SIG-M5 treated with dmso at 0.1 percent for 504 hours (cell line): ENCODE results near the gene HDAC9.
A peak's percentile ranks its signal among the peaks of the same experiment; 100 is the strongest.

Experiments
- DNase-seq: peaks from one replicate; lab custom pipeline; 2025; ENCODE audit not compliant: unreplicated experiment; lab: John Stamatoyannopoulos, UW

Gene HDAC9

DNA sequence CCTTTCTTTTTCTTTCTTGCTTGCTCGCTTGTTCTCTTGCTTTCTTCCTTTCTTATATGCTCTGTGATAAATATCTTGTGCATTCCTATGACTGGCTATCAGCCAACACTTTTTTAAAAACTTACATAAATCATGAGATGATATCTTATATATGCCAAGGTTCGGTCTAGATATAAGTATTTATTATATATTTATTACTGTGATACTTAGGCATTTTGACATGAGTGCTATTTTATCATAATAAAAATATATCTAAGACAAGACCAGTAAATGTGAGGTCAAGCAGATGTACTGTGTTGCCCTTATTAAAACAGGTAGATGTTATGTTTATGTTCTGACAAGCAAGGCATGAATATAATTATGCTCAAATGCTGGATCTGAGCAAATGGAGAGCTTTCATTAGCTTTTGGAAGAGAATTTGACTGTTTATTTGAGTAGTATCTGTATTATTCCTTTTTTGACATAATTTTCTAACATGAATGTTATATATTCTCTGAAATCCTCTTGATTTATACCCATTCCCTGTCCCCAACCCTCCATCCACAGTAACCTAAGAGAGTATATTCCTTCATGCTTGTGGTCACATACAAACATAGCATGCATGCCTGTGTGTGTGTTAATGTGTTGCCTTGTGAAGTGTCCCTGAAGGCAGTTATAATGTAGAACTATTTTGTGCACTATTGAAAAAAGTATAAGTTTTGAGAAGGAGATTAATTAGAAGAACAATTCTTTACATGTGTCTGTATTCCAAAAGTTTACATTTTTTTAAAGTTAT is 158.0 kb downstream of the HDAC9 start:
- DNase-seq: no peak

- no peak for DNase-seq
Measured at GRCh38 chr7:18654709-18655108, 159.2 kb downstream of the HDAC9 start.

GRCh38 chr7:18655506-18655905 is 160.0 kb downstream of the HDAC9 start:
- no peak for DNase-seq

- peak; percentile 51 for DNase-seq
Measured at GRCh38 chr7:18655912-18656311, 160.4 kb downstream of the HDAC9 start.

DNA sequence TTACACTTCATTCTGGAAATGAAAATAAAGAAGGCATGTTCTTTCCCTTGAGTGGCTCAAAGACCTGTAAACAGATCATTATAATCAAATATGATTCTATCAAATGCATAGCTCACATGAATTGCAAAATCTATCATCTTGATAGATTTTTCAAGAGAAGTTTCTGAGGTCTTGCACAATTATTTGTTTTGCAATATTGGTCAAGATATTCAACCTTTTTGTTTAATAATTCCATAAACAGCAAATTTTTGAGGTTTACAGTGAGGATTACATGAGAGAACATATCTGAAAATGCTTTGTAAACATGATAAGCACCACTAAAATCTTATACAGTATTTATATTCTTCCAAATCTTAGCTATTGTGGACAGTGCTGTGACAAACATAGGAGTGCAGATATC is 160.8 kb downstream of the HDAC9 start:
- DNase-seq: no peak

GRCh38 chr7:18659746-18660145 is 164.2 kb downstream of the HDAC9 start:
- no peak for DNase-seq

GRCh38 chr7:18663321-18663720 is 167.8 kb downstream of the HDAC9 start:
- DNase-seq: no peak

GRCh38 chr7:18666107-18666728 is 170.7 kb downstream of the HDAC9 start:
- peak; percentile 87 for DNase-seq

DNA sequence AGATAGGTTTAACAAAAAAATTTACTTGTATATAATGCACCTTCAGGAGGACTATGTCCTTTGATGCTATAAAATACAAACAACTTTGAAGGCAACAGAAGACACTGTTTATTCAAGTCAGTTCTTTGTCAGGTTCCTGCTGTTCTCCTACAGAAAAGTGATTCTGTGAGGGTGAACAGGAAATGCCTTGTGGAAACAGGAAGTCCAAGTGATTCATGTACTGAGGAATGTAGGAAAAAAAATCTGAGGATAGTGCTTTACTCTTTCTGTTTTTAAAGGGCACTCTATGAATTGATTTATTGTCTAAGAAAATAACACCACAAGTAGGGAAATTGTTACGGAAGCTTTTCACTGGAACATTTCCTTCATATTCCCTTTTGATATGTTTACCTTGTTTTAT is 171.9 kb downstream of the HDAC9 start:
- DNase-seq: no peak

DNA sequence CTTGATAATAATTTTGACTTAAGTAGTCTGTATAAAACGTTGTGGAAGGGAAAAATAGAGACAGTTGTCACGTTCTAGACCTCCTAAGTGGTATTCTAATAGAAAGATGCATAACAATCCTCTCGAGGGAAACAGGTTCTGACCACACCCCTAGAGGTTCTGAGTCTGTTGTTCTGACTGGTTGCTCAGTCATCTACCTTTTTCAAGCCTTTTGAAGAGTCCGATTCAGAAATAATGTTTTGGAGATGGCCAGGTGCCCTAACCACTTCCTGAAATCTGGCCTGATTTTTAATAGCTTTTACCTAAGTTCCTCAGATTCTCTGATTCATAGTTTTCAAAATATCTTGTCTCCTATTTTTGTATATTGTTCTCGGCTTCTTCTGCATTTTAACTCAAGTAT is 175.6 kb downstream of the HDAC9 start:
- no peak for DNase-seq

GRCh38 chr7:18675579-18675978 is 180.0 kb downstream of the HDAC9 start:
- no peak for DNase-seq

DNA sequence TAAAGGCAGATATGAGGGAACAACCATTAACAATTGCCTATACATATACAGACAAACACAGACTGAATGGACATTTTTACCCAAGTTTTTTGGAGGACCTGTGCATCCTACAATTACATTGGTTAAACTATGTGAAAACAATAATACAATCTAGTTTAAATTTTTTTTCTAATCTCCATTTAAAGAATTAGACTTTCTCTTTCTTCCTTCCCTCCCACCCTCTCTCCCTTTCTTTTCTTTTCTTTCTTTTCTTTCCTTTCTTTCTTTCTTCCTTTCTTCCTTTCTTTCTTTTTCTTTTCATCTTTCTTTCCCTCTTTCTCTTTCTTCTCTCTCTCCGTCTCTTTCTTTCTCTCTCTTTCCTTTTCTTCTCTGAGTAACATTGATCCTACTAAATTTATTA is 183.7 kb downstream of the HDAC9 start:
- DNase-seq: no peak

- no peak for DNase-seq
Measured at GRCh38 chr7:18680576-18680975, 185.0 kb downstream of the HDAC9 start.

DNA sequence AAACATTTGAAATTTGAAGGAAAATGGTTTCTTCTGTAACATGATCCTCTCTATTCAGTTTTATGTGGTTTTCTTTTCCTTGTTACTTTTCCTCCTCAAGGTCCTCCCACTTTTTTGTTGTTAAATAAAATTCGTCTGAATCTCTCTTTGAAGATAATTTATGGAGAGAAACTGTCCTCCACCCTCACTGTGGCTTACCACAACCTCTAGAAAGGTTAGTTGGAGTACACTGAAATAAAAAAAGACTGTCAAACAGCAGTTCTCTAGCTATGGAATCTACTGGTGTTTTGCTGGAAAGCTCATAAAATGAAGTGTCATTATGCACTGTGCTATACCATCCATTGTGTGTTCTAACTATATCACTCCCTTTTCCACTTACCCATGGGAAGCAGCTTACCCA is 189.4 kb downstream of the HDAC9 start:
- DNase-seq: no peak

DNA sequence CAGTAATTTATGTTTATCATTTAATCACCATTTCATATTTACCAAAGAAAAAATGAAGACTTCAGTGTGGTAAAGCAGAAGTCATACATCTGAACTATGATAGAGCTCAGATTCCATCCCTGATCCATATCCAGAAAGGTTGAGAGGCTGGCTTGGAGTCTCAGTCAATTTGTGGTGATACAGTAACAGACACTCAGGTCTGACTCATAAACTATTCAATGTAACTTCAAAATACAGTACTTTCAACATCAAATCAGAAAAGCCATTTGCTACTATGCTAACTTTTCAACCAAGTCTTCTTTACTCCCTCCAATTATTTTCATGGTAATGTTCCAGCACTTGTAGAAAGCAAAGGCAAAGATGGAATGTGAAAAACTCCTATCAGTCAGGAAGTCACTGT is 190.4 kb downstream of the HDAC9 start:
- no peak for DNase-seq

GRCh38 chr7:18689551-18689950 is 194.0 kb downstream of the HDAC9 start:
- no peak for DNase-seq

- peak; percentile 54 for DNase-seq
Measured at GRCh38 chr7:18693406-18693805, 197.9 kb downstream of the HDAC9 start.

- no peak for DNase-seq
Measured at GRCh38 chr7:18693816-18694215, 198.3 kb downstream of the HDAC9 start.

DNA sequence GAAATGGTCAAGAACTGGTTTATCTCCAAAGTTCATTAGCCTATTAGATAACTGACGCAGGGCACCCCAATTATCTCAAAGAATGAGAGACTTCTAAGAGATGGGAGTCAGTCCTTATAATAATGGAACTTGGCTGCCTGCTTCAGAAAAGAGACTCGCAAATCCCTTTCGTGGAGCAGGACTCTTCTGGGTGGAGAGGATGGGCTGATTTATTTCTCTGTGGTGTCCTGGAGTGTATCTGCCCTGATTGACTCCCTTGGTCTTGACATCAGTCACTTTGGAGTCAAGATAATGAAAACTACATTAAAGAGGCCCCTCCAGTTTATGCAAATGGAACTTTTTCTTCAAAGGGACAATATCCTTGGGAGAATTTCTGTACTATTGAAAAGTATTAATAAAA is 198.9 kb downstream of the HDAC9 start:
- no peak for DNase-seq

DNA sequence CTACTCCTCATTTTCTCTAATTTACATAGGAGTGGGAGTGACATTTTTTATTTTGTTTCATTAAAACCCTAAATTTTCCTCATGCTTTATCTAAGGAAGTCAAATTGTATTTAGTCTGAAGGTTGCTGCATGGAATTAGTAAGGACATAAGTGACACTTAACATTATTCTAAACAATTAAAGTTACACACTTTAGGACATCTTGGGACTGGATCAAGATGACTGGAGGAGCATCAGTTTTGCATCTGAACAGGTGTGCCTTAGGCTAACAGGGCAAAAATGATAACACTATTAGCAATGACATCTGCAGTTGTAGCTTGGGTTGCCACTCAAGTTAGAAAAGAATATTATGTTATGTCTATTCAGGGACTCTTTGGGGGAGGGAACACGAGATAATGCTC is 199.4 kb downstream of the HDAC9 start:
- DNase-seq: no peak

DNA sequence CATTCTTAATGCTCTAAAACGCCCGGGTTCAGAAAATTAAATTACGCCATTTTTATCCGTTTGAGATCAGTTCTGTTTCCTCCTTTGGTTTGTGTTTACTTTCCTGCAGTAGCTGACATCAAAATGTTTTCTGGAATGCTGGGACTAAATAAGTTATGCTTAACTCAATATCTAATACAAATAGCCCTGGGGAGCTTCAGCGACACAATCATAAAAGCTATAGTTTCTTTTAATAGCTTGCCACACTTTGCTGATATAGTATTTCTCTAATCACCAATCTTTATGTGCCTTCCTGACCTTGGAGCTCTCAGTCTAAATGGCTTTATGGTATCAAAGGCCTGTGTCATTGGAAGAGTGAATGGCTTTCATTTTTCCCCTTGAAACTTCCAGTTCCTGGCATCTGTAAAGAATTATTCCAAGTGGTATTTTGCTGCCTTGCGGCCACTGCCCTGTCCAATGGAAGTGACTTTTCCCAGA is 202.7 kb downstream of the HDAC9 start:
- no peak for DNase-seq

DNA sequence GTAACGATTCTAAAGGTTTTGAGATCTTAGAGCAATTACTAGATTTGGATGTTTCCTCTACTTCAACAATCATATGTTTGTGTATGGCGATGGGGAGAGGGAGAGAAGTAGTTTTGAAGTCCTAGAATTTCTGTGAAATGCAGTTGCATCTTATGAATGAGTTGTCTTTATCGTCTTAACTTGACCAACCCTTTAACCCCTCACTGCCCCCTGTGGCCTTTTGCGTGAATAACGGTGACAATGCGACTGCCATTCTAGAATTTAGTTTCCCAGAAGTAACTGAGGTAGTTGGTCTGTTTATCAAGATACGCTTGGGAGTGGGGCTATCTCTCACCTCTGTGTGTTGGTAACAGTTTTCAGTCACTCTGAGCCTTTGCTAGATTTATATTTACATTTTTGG is 204.6 kb downstream of the HDAC9 start:
- peak; percentile 3 for DNase-seq
